ENCODE results near the gene CASS4.

The CASS4 gene

DNA sequence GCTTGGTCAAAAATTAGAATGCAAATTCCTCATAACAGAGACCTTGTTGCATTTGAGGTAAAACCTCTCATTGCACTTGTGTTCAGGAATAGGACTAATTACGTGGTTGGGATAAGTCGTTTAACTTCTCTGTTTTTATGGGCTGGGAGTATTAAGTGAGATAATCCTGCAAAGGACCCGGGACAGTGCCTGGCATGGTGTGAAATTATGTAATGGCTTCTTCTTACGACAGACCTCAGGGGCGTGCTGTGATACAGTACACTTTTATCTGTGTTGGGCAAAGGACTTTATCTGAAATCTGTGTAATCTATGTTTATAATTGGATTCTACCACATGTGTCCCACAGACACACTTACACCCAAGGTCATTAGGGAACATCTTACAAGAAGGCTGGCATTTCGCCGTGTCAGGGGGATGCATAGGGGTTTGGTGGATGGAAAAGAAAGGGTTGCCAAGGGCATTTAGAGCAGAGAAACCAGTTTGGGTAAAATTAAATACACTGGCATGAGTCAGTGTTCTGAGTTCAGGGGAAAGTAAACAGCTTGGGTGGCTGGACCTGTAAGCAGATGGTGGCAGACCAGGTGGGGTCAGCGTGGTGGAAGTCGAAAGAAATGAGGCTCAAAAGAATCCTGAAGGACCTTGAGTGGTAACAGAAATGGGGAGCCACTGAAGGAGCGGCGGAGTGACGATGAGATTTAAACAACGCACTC lies 39.2 kb downstream of the CASS4 start:
- no peak for DNase-seq

- DNase-seq, result no peak
These were observed 41.3 kb downstream of the CASS4 start for GRCh38 chr20:56453352-56453751.

DNA sequence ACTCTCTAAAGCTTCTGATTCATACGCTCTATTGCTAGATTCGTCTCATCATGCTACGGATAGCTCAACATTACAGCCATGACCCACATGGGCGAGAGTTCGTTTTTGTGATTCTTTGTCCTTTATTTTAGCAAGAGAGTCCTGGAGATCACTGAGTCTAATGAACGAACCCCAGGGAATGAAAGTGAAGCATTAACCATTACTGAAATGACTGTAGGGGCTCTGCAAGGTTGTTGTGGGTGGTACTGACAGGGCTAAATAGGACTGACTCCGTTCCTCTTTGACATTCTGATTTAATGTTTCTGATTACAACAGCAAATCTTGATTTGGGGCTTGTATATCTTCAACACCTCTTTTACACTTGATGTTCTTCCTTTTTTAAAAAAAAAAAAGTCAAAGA lies 42.7 kb downstream of the CASS4 start:
- DNase-seq, result peak; percentile 29

GRCh38 chr20:56458206-56458821 lies 46.3 kb downstream of the CASS4 start:
- no peak for DNase-seq

DNA sequence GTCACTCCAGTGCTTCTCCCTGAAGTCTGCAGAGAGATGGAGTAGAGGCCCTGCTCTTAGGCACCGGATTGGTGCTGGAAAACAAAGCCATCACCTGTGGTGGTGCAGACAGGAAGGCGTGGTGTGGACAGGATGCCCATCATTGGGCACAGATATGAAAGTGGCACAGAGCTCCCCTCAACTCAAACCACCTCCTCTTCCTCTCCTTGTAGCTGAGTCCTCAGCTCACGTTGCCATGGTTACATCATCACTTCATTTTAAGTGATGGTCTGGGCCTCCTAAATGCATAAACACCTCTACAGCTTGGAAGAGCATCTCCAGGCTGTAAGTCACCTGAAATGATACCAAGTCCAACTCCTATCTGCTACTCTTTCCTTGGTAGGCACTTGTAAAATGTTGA lies 48.4 kb downstream of the CASS4 start:
- DNase-seq, result peak; percentile 17

DNA sequence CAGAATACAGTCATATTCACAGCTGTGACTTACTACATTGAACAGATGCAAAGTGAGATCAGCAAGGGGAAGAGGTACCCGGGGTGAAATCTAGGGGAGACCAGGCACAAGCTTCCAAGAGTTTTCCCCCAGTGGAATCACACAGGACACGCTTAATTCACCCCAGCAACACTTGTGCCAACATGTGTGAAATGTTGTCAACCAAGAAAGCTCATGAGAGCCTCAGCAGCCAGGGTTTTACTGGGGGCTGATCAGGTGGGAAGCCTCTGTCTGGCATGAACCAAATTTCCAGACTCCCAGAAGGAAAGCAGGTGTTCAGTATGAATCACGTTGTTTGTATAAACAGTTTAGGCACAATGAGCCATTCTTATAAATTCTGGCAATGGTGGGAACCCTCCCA lies 49.5 kb downstream of the CASS4 start:
- DNase-seq, result no peak

- DNase-seq, result no peak
These were observed 51.4 kb downstream of the CASS4 start for GRCh38 chr20:56463428-56463827.

GRCh38 chr20:56465997-56466396 lies 53.9 kb downstream of the CASS4 start:
- no peak for DNase-seq

GRCh38 chr20:56467968-56468315 lies 55.9 kb downstream of the CASS4 start:
- no peak for DNase-seq

DNA sequence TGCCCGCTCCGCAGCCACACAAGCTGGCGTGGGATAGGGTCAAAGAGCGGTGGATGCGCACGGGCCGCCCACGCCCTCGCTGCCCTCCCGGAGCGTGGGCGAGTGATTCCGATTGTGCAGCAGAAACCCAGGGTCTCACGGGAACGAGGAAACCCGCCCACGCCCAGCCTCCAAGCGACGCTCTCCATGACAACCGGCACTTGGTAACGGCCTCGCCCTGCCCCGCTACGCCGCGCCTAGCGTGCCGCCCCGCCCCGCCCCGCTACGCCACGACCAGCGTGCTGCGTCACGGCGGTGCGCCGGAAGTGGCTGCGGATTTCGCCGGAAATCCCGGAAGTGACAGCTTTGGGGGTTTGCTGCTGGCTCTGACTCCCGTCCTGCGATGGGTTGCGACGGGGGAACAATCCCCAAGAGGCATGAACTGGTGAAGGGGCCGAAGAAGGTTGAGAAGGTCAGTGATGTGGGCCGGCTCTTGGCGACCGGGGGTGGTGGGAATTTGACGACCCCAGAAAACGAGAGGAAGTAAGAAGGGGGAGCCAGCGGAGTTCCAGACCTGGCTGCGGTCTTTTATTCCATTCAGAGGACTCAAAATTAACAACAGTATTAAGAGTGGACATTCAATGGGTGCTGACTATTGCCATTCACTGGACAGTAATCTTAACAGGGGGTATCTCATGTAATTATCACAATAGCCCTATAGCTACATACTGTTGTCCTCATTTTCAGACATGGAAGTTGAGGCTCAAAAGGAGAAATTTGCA lies 56.4 kb downstream of the CASS4 start, which contains the start of gene RTF2:
Gene RTF2, plus strand, starts transcription at position 312 of the 761 bp plus-strand sequence. Its CDS starts 71 bp downstream, at position 383.
- peak; percentile 96 for DNase-seq

- no peak for DNase-seq
These were observed 57.0 kb downstream of the CASS4 start for GRCh38 chr20:56469077-56469449.

DNA sequence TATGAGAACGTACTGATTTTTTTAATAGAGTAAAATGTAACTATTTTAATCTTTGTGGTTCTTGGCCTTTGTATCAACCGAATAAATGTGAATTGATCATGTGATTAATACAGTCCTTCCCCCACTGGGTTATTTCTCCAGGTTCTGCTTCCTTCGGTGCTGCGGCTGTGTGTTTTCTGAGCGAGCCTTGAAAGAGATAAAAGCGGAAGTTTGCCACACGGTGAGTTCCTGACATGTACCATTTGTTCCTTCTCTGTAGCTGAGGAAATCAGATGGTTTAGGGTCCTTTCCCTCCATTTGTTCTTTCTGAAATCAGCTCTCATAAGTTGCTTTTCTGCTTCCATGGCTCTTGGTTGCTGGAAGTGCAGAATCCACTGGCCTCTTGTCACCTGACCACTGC lies 71.9 kb downstream of the CASS4 start:
- no peak for DNase-seq

DNA sequence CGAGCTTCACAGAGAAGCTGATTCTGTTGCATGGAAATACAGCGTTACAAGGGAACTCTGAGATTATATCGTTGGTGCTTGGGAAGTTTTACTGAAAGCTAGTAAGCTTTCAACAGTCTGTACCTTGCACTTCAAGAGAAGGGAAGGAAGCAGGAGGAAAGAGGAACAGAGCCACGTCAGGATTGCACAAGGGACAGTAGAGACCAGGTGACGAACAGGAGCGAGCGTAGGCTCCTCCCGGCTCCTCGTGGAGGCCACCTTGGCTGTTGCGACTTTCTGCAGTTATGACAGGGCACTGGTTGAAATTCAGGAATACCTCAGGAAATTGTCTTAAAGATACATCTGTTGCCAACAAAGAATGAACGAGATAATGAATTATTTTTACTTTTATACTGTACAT lies 75.2 kb downstream of the CASS4 start:
- no peak for DNase-seq

- DNase-seq, result no peak
These were observed 76.5 kb downstream of the CASS4 start for GRCh38 chr20:56488566-56488965.

DNA sequence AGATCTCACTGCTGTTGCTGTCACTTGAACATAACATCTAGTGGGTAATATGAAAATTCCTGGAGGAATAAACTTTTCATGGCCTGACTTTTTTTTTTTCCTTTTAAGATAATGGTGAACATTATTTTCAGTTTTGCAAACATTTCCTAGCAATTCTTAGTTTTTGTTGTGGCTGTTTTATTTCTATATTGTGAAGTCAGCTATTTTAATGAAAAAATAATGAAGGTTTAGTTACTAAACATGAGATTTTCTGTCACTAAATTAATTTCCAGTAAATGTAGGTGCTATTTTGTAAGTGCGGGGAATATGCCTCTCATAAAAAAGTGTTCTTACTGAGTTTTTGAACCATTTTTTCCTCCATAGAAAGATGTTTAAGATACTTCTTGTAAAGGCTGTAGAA lies 89.1 kb downstream of the CASS4 start:
- DNase-seq, result no peak

GRCh38 chr20:56503916-56504315 lies 91.9 kb downstream of the CASS4 start:
- DNase-seq, result no peak

DNA sequence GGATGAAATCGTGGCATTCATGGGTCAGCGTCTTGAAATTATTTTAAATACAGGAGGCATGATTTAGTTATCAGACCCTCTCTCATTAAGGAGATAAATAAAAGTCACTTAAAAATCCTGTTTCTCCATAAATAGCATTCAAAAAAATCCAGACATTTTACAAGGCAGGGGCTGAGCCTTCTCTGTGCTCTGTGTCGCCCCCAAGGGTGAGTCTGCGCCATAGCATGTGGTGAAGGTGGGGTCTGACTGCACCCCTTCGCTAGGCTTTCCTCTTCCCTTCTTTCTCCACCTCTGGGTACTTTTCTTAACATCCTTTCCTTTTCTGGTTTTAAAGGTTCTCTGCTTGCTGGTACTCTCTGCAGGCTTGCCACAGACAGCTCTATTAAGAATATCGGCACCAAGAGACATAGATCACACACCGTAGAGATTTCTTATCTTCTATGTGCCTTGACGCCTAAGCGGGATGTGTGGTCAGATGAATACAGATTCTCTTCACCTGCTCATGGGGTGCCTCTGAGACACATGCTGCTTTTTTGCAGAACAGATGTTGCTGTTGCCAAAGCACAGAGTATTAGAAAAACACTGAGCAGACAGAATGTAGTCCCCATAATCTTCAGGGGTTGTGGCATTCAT lies 92.4 kb downstream of the CASS4 start:
- peak; percentile 16 for DNase-seq

DNA sequence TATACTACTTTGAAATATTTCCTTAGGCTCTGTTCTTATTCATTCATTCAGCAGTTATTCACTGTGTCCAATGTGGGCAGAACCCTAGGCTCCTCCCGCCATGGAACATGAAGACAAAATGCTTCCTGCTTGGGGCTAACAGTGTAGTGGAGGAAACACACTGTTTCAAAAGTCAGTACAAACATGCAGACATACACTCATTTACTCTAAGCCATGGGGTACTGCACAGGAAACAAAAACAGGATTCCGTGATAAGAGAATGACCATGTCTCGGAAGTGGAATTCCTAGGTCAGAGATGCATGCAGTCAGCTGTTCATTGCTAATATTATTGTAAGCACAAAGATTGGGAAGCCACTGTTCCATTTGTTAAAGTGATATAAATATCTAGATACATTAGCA lies 94.0 kb downstream of the CASS4 start:
- no peak for DNase-seq

Measured in stimulated activated CD4-positive, alpha-beta T cell treated with anti-CD3 and anti-CD28 coated beads, Interleukin-4, amount 100 ng/mL, for 24 hours (primary cell).